HG03575 (cell line): Measurements from ENCODE around the gene KCTD7.
"Not testable (repeated sequence)": the region's sequence is repeated elsewhere in the genome, so short reads cannot be mapped to it uniquely, and the experiment has no call there.

Experiments
- ATAC-seq: cut with Tn5 transposase; IDR thresholded peaks from one replicate; pipeline ENCODE4 v1.9.1; 2021; ENCODE audit not compliant: unreplicated experiment, insufficient number of reproducible peaks, low FRiP score; ENCODE audit errors: extremely low read depth

KCTD7 gene

DNA sequence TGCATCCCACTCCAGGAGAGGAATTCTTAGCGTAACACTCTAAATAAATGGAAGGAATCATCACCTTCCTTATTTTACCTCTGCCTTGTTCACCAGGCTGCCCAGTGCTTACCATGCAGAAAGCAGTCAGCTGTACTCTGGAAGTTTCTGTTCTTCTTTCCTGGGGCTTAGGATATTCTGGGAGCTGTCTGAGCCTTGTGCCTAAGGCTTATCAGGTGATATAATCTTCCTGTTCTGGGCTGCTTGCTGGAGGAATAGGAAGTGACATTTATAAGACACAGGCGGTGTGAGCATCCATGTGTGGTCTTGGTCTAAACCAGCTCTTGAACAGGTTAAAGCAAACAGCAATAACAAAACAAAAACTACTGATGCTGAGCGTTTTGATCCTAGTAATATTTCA lies 13.5 kb downstream of the KCTD7 start:
- ATAC-seq: no peak

DNA sequence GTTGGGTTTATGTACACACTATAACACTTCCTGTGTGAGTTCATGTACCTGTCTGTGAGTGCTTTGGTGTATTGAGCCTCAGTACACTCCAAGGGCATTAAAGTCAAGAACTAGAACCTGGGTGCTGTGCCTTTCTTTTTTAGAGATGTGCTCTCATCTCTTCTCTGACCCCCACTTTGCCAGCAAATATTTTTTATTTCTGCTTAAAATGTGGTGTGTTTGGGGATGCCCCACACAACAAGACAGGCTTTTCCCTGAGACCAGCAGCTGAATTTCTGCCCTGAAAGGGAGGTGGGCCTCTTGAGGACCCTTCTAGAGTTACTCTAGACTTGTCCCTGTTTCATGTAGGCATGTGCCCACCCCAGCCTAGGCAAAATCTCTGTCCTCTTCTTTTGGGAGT lies 14.3 kb downstream of the KCTD7 start:
- no peak for ATAC-seq

DNA sequence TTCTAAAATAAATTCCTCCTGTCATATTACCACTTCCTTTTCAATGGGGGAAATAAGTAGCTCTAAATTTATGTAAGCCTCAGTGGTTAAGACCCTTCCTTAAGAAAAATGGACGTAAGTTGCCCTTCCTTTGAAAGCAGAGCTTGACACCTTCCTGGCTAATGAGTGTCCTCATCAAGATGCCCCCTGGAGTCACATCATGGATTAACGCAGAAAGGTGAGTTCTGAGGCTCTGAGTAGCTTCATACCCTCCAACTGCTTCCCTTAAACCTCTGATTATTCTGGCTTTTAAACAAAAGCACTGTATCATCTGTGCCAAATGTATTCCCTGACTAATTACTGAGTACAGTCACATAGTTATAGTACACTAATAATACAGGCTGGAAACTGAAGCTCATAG lies 14.7 kb downstream of the KCTD7 start:
- ATAC-seq: no peak

DNA sequence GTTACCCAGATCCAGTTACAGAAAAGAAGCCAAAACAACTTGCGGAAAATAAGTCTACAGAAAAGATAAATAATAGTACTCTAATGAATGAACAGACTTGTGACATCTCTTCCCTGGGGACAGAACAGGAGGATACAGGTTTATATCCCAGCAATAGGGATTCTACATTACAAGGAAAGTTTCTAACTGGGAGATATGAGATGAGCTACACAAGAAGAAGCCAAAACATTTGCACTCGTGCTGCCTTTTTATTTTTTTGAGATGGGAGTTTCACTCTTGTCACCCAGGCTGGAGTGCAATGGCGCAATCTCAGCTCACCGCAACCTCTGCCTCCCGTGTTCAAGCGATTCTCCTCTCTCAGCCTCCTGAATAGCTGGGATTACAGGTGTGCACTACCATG lies 22.3 kb downstream of the KCTD7 start:
- not testable (repeated sequence) for ATAC-seq

DNA sequence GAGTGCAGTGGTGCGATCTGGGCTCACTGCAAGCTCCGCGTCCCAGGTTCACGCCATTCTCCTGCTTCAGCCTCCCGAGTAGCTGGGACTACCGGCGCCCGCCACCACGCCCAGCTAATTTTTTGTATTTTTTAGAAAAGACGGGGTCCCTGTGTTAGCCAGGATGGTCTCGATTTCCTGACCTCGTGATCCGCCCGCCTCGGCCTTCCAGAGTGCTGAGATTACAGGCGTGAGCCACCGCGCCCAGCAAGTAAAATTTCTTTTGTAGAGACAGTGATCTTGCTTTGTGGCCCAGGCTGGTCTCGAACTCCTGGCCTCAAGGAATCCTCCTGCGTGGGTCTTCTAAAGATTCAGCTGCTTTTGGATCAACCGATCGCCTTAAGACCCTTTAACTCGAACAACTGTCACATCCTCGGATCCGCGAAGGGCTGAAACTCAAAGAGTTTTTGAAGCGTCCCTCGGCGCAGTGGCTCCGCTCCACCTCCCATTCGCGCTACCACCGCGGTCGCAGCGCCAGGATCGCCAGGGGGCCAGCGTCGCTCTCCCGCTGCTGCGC lies 25.1 kb downstream of the KCTD7 start:
- ATAC-seq: not testable (repeated sequence)

DNA sequence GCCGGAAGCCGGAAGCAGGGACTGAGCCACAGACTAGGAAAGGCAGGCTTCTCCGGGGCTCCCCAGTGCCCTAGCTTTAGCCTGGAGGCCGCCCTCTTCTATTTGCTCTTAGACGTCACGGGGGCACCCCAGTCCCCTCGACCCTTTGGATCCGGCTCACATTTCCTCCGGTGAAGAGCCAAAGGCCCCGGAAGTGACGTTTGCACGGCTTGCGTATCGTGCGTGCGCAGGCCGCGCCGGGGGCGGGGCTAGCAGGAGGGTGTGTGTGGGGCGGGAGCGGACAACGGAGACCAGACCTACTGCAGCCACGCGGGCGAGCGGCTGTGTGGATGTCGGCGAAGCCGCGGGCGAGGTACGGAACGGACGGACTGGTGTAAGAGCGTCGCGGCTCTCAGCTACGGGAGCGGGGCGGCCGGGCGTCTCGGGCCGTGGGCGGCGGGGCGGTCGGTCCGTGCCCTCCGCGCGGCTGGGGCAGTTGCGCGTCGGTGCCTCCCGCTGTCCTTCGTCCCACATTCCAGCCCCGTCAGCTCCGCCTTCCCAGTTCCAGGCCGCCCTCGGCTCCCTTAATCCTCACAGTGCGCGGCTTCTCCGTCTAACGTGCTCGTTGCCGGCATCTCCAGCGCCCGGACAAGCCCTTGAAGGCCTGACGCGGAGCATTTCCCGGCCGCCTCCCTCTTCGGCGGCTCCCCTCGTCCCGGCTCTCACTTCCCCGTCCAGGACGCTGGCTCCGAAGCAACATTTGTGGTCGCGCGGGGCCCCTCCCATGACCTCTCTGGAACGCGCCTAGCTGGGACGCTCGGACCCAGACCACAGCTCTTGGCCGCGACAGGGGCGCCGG lies 25.8 kb downstream of the KCTD7 start:
- ATAC-seq: peak; percentile 70

DNA sequence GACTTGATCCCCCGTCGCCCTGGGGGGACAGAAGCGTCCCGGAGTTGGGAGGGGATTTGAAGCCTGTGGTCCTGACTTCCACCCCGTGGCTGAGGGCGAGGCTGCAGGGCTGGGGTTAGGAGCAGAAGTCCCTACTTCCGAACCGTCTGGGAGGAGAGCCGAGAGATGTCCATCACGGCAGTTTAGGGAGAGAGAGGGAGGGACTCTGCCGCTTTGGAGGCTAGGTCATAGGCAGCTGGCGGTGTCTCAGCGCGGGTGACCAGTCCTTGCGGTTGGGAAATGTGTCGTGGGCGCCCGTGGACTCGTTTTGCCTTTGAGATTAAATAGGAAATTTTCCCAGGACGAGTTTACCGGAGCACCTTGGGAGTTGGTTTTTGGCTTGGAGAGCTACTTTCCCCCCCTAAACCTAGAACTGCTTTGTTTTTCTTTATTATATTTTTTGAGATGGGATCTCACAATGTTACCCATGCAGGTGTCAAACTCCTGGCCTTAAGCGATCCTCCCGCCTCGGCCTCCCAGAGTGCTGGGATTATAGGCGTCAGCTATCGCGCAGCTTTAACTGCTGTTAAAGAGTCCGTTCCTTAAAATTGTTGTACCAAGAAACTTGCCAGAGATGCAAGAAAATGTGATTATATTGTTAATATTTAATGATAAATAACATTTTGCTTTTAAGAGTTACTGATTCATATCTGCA lies 26.6 kb downstream of the KCTD7 start:
- not testable (repeated sequence) for ATAC-seq

DNA sequence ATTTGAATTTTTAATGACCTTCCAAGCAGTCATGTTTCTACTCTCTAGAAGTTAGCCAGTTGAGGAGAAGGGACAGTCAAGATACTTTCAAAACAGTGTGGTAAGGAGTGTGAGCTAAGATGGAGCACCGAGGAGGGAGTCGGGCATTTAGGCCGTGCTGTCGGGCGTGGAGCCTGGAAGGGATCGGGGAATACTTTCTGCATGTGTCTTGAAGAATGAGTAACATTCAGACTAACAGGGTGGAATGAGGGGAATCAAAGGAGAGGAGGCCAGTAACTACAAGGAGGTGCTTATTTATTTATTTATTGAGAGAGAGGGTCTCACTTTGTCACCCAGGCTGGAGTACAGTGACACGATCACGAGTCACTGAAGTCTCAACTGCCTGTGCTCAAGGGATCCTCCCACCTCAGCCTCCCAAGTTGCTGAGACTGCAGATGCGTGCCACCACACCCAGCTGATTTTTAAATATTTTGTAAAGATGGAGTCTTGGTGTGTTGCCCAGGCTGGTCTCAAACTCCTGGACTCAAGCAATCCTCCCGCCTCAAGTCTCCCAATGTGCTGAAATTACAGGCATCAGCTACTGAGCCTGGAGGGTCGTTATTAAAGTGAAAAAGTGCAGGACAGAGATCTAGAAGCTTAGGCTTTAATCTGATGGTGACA lies 27.3 kb downstream of the KCTD7 start:
- not testable (repeated sequence) for ATAC-seq

DNA sequence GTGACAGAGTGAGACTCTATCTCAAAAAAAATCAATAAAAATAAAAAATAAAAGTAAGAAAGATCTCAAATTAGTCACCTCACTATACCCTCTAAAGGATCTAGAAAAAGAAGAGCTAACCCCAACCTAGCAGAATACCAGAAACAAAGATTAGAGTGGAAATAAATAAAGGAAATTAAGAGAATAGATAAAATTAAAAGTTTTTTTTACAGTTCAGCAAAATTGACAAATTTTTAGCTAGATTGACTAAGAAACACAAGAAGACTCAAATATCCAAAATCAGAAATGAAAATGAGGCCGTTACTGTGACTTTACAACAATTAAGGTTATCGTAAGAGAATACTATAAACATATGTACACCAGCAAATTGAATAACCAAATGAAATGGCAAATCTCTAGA lies 29.1 kb downstream of the KCTD7 start:
- ATAC-seq: no peak

DNA sequence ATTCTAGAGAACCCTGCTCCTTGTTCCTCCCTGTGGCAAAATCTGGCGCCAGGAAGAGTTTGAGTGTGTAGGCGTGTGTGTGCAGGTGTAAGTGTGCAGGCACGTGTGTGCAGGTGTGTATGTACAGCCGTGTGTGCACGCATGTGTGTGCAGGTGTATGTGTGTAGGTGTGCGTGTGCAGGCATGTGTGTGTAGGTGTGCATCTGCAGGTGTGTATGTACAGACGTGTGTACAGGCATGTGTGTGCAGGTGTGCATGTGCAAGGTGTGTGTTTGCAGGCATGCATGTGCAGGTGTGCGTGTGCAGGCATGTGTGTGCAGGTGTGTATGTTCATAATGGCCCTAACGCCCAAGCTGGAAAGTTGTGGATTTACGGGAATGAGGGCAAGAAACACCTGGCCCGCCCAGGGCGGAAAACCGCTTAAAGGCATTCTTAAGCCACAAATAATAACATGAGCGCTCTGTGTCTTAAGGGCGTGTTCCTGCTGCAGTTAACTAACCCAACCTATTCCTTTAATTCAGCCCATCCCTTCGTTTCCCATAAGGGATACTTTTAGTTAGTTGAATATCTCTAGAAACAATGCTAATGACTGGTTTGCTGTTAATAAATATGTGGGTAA lies 34.1 kb downstream of the KCTD7 start:
- no peak for ATAC-seq

DNA sequence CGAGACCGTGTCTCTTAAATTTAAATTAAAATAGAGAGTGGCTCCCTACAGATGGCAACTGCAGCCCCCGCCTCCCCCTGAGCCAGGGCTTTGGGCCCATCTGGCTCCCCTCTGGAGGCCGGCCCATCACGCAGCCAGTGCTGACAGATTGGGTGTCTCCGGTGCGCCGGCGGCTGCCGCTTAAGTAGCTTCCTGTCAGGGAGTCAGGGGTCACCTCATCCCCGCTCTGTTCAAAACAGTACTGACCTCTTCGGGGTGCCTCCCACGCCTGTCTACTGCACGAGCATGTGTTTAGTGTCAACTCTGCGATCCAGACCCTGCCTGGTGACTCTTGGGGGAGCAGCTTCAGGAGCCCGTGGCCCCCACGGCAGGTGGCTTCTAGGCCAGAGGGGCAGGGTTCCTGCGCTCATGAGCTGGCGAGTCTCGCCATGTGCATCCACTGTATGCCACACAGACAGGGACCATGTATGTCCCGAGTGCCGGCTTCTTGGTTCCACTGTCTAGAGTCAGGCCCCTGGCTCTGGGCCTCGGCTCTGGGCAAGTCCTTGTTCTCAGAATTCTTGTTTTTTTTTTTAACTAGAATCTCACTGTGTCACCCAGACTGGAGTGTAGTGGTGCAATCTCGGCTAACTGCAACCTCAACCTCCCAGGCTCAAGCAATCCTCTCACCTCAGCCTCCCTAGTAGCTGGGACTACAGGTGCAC lies 36.1 kb downstream of the KCTD7 start:
- no peak for ATAC-seq

DNA sequence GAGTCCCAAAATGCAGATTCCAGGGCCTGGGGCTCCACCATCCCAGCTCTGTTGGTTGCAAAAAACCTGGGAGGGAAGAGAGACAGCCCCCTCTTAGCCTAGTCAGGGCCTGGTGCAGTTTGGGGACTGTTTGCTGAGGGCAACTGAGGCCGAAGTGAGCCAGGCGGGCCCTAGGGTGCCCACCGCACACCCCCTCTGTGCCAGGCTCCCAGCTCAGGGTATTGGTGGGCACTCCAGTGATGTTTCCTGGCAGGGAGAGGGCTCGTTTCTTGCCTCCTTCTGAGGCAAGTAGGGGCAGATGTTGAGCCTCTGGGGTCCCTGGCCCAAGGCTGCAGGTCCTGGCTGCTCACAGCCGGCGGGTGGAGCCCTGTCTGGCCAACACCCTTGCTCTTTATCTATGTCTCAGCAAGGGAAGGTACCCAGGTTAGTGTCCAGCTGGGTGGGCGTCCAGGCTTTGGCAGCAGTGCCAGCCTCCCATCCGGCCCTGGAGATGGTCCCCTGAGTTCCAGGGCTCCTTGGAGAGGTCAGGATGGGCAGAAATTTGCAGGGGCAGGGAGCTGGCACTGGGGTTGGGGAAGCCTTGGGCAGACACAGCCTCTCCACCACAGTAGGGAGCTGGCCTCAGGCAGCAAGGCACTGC lies 37.8 kb downstream of the KCTD7 start:
- ATAC-seq: no peak

DNA sequence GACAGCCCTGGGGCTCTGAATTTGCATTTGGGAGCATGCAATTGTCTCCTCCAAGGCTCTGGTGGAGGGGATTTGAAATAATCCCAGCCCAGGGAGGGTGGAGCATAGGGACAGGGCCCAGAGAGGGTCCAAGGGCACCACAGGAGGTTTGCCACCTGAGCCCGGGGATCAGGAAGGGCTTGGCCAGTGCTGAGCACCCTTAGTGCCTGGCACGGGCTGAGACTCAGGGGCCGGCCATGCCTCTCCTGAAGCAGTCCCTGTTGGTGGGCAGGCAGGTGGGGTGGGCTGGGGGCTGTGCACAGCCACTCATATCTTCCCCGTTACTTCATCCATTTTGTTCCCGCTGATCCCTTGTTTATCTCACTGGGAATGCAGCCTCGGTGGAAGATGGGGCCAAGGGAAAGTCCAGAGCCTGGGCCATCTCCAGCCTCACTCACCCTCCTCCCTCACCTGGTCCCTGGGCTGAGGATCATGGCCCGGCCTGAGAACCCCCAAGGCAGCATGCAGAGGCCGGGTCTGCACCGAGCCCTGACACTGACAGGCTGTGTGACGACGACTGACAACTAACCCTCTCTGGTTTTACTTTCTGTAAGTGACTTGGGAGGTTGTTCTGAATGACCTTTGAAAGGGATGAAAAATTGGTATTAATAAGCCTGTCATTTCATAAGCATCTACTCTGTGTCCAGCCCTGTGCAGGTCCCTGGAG lies 38.5 kb downstream of the KCTD7 start:
- no peak for ATAC-seq

DNA sequence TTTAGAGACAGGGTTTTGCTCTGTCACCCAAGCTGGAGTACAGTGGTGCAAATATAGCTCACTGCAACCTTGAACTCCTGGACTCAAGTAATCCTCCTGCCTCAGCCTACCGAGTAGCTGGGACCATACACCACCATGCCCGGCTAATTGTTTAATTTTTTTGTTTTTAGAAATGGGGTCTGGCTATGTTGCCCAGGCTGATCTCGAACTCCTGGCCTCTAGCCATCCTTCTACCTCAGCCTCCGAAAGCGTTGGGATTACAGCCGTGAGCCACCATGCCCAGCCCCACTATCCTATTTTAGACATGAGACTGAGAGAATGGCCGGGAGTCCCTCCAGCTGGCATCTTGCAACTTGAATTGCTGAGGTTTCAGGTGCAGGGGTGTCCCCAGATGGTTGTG lies 39.4 kb downstream of the KCTD7 start:
- ATAC-seq: no peak

DNA sequence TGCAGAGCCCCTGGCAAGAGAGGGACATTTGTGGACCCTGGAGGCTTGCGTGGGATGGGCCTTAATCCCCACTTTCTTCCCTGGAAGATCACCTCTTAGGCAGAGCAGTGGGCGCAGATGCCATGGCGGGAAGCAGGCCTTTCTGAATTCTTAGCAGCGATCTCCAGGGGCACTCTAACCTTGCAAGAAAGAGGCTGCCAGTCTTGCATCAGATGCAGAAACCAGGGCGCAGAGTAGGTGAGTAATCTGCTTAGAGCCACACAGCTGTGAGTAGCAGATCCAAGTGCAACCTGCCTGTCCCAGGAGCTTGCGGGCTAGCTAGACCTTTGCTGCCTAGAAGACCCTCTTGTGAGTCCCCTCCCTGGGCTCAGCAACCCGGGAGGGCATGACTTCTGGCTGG lies 40.0 kb downstream of the KCTD7 start:
- no peak for ATAC-seq

DNA sequence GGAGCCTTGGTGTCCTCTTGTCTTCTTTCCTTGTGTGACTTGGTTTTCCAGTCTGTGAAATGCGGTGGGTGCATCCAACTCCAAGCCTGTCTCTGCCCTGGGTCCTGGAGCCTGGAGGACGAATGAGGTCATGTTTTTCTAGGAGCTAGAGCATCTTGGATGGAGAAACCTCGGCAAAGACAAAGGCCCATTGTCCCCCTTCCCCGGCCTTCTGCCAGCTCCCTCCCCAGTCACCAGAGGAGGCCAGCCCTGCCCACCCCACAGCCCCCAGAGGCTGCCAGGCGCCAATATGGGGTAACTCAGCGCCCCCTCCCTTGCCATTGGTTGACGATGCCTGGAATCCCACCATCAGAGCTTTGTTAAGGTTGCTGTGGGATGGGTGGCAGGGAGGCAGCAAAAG lies 40.4 kb downstream of the KCTD7 start:
- no peak for ATAC-seq

DNA sequence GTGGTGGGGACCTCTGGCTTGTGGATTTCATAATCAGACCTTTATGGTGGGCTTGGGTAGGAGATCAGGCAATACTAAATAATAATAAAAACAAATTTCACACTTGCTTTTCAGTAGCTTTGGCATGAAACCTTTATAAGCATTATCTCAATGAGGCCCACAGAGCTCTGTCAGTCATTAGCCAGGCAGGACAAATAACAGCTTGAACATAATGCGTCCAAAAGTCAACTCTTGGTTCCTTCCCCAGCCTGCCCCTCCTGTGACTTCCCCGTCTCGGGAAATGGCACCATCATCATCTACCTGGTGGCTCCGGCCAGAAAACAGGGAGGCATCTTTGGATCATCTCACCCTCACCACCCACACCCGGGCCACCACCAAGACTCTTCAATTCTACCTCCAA lies 40.8 kb downstream of the KCTD7 start:
- ATAC-seq: no peak

DNA sequence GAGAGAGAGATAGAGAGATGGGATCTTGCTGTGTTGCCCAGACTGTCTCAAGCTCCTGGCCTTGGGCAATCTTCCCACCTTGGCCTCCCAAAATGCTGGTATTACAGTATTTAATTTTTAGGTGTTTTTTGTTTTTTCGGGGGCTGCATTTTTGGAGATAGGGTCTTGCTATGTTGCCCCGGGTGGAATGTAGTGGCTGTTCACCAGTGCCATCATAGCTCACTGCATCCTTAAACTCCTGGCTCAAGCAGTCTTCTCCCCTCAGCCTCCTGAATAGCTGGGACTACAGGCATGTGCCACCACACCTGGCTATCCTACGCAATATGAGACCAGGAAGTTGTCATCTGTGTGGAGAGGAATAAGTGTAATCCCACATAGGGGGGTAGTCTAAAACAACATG lies 42.4 kb downstream of the KCTD7 start:
- ATAC-seq: no peak
